ENCODE measurements around the gene CYTH4.

Gene CYTH4

GRCh38 chr22:37336579-37336978 lies 54.3 kb downstream of the CYTH4 start:
- TF ChIP-seq, protein P1, sequence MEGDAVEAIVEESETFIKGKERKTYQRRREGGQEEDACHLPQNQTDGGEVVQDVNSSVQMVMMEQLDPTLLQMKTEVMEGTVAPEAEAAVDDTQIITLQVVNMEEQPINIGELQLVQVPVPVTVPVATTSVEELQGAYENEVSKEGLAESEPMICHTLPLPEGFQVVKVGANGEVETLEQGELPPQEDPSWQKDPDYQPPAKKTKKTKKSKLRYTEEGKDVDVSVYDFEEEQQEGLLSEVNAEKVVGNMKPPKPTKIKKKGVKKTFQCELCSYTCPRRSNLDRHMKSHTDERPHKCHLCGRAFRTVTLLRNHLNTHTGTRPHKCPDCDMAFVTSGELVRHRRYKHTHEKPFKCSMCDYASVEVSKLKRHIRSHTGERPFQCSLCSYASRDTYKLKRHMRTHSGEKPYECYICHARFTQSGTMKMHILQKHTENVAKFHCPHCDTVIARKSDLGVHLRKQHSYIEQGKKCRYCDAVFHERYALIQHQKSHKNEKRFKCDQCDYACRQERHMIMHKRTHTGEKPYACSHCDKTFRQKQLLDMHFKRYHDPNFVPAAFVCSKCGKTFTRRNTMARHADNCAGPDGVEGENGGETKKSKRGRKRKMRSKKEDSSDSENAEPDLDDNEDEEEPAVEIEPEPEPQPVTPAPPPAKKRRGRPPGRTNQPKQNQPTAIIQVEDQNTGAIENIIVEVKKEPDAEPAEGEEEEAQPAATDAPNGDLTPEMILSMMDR (IDR thresholded peaks at IDR 0.05; ENCODE audit: low read depth, low read length) = no peak
- no peak overlapping the region for H3K4me3 ChIP-seq (replicated peaks in 1 of 2; ENCODE audit: low read depth in 2 of 2, low read length in 2 of 2)
- DNase-seq (ENCODE audit: low read depth in 2 of 2) = no peak

- peak; percentile 20 to 45 for DNase-seq (ENCODE audit: low read depth in 2 of 2)
- no peak overlapping the region for H3K4me3 ChIP-seq (replicated peaks in 1 of 2; ENCODE audit: low read depth in 2 of 2, low read length in 2 of 2)
- TF ChIP-seq, protein P1 (IDR thresholded peaks at IDR 0.05; ENCODE audit: low read depth, low read length) = no peak
Measured at GRCh38 chr22:37337204-37337943, 55.1 kb downstream of the CYTH4 start.

GRCh38 chr22:37338539-37339246 lies 56.4 kb downstream of the CYTH4 start:
- H3K4me3 ChIP-seq (replicated peaks in 1 of 2; ENCODE audit: low read depth in 2 of 2, low read length in 2 of 2) = no peak overlapping the region
- TF ChIP-seq, protein P1 (IDR thresholded peaks at IDR 0.05; ENCODE audit: low read depth, low read length) = no peak
- no peak for DNase-seq (ENCODE audit: low read depth in 2 of 2)

DNA sequence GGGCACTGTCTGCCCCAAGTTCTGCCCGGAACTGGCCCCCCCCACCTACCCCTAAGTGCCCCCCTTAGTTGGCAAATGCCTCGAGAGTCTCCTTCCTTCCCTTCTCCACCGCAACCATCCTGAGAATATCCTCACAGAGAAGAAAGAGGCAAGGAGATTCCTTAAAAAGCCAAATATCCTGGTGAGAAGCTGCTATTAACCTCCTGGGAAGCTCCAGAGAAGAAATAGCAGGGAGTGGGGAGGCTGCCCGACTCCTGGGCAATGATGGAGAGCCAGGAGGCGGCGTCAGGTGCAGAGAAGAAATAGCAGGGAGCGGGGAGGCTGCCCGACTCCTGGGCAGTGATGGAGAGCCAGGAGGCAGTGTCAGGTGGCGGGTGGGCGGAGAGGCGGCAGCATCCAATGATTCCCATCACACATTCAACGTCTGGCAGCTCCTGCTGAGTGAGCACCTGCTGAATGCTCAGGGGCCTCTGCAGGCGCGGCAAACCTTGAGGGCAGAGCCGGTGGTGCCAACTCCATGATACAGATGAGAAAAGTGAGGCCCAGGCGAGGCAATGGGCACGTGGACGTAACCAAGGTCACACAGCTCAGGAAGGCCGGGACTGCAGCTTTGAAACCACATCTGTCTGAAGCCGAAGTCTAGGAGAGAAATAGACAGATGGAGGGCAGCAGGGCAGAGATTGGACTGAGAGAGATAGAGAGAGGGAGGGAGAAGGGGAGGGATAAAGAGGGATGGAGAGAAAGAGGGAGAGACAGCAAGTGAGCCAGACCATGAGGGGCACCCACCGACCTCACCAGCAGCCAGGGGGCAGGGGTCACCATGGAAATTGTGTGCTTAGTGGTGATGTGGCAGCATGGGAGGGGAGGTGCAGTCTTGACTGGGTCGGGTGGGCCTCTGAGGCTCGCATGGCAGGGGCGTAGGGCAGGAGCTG lies 58.3 kb downstream of the CYTH4 start:
- no peak overlapping the region for H3K4me3 ChIP-seq (replicated peaks in 1 of 2; ENCODE audit: low read depth in 2 of 2, low read length in 2 of 2)
- TF ChIP-seq, protein P1 (IDR thresholded peaks at IDR 0.05; ENCODE audit: low read depth, low read length) = no peak
- no peak for DNase-seq (ENCODE audit: low read depth in 2 of 2)

DNA sequence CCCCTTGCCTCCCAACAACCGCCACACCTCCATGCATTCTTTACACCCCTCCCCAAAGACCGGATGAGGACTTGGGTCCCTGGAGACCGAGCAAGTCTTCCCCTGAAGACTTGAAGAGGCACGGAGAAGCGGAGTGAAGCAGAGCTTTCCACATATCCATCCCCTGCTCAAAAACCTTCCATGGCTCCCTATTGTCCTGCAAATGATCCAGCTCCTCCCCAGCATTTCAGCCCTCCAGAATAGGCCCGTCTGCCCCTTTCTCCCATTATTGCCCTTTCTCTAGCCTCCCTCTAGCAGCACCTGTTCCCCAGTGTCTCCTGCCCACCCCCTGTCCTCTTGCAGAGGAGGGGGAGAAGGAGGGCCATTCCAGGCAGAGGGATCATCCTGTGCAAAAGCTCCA lies 59.8 kb downstream of the CYTH4 start:
- TF ChIP-seq, protein P1 (IDR thresholded peaks at IDR 0.05; ENCODE audit: low read depth, low read length) = no peak
- no peak overlapping the region for H3K4me3 ChIP-seq (replicated peaks in 1 of 2; ENCODE audit: low read depth in 2 of 2, low read length in 2 of 2)
- DNase-seq (ENCODE audit: low read depth in 2 of 2) = no peak

DNA sequence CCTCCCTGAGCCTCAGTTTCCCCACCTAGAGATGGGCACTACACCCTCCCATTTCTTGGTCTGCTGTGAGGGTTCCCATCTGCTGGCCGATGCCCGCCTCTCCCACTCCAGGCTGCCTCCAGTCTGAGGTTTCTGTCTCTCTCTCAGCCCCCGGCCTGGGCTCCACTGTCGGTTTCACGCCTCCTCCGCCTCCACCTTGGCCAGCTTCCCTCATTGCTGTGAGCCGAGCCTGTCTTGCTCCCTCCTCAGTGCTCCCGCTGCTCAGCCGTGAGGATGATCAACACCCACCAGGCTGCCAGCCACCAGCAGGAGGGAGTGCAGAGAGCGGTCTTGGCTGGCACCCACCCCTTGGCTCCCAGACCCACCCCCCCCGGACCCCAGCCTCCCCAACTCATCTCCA lies 61.0 kb downstream of the CYTH4 start:
- H3K4me3 ChIP-seq (replicated peaks in 1 of 2; ENCODE audit: low read depth in 2 of 2, low read length in 2 of 2) = no peak overlapping the region
- TF ChIP-seq, protein P1 (IDR thresholded peaks at IDR 0.05; ENCODE audit: low read depth, low read length) = no peak
- DNase-seq (ENCODE audit: low read depth in 2 of 2) = no peak
